BJ (cell line): Measurements from ENCODE around the gene ZBTB7A. TPM values are rescaled to one million over a fixed set of nuclear protein-coding genes. Genes with fewer than 3 reads are reported as not detected.

Experiments used
- CTCF ChIA-PET: fragments of 350-600 bp; formaldehyde crosslinking; extraction: SDS; loops from one replicate; lab custom pipeline; 2021; ENCODE audit warnings: antibody characterized with exemption, inconsistent platforms; lab: Yijun Ruan, JAX
- POLR2A ChIA-PET: fragments of 300-600 bp; sonication (Branson Sonifier 250); formaldehyde crosslinking; extraction: SDS; loops from one replicate; lab custom pipeline; 2021; ENCODE audit warnings: antibody characterized with exemption; lab: Charles Lee
- DNase-seq: peaks from one replicate; pipeline ENCODE4 v3.0.0-alpha.2; 2011; ENCODE audit warnings: low read depth
- H3K27me3 ChIP-seq: 2 replicates; pipeline ENCODE4 v1.6.0; 2011; ENCODE audit warnings: low read length; ENCODE audit not compliant: control insufficient read depth, insufficient read depth
- H3K36me3 ChIP-seq: 2 replicates; pipeline ENCODE4 v1.5.1; 2011; ENCODE audit warnings: low read length; ENCODE audit not compliant: control insufficient read depth, insufficient read depth
- H3K4me3 ChIP-seq: 2 replicates; pipeline ENCODE4 v1.5.1; 2011; ENCODE audit warnings: low read depth, mild to moderate bottlenecking, control low read depth, low read length
- polyA plus RNA-seq: library from polyadenylated mRNA; depleted of rRNA; stranded (reverse); fragments of >200 nt; gene quantifications from 2 replicates; pipeline ENCODE4 v1.2.3, GENCODE V29; 2011
- TF ChIP-seq, protein P1 (sequence below): IDR thresholded peaks from 2 replicates; pipeline ENCODE4 v1.5.1; 2011; ENCODE audit warnings: low read depth, mild to moderate bottlenecking, control low read depth, inconsistent platforms, low read length, moderate library complexity; ENCODE audit not compliant: insufficient read depth

ZBTB7A gene
- polyA plus RNA-seq, 1 experiment = 7.5 TPM

DNA sequence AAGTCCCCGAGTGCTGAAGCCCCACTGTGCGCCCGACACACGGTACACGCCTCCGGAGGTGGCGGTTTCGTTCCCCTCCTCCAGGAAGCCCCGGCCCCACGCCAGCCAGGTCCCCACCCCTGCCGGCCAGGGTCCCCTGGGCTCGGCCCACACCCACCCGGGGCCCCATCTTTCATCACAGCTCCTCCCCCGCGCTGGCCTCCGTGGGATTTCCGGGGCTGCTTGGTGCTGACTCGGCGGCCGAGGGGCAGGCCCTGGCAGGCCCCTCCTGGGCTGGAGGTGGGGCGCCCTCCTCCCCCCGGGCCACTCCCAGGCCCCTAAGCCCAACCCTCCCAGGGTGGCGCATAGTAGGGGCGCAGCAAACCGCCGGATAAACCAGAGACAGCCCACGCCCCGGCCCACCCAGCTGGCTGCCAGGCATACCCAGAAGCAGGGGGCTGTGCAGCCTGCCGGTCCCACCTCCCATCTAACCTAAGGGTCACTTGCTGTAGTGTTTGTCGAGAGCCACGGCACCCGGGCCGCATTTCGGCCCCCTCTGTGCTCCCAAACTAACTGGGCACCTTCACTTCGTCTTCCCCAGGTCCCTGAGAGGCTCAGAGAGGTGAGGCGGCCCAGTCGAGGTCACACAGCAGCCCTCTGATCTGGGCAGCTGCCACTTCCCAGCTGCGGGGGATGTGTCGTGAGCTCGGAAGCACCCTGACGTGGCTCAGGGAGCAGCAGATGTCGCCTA is 6.6 kb downstream of the ZBTB7A start:
- Histone ChIP-seq H3K4me3 (0 out of 2 replicates have a peak overlapping the region, but pooled peaks have one; percentile 4), H3K36me3 (peaks cover 15% of the 10 kb centered on the region), H3K27me3 (no peaks in the 10 kb centered on the region)
- no peak for DNase-seq
- TF ChIP-seq, protein P1, sequence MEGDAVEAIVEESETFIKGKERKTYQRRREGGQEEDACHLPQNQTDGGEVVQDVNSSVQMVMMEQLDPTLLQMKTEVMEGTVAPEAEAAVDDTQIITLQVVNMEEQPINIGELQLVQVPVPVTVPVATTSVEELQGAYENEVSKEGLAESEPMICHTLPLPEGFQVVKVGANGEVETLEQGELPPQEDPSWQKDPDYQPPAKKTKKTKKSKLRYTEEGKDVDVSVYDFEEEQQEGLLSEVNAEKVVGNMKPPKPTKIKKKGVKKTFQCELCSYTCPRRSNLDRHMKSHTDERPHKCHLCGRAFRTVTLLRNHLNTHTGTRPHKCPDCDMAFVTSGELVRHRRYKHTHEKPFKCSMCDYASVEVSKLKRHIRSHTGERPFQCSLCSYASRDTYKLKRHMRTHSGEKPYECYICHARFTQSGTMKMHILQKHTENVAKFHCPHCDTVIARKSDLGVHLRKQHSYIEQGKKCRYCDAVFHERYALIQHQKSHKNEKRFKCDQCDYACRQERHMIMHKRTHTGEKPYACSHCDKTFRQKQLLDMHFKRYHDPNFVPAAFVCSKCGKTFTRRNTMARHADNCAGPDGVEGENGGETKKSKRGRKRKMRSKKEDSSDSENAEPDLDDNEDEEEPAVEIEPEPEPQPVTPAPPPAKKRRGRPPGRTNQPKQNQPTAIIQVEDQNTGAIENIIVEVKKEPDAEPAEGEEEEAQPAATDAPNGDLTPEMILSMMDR = no peak
- ChIA-PET POLR2A (interaction anchor here (0.6 kb wide), 1 partner anchor 53 kb away, joined by 5 read pairs; no protein-coding TSS in a partner anchor), CTCF (no interaction called here)

DNA sequence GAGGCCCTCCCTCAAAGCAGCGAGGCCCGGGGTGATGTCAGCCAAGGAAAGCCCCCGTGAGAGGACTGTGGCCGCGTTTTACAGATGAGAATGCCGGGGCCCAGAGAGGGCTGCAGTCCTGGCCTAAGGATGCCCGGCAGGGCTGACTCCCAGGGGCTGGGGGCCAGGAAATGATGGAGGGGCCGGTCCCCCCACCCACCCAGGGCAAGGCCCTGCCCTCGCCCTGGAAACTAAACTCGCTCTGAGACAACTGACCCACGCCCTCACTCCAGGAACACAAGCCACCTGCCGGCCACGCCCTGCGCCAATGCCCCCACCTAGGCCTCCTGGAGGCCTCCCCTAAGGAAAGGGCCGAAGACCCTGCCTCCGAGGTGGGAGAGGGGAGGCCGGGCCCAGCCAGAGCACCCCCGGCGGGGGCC is 7.2 kb downstream of the ZBTB7A start:
- H3K4me3 ChIP-seq = 0 out of 2 replicates have a peak overlapping the region, but pooled peaks have one; percentile 4
- POLR2A ChIA-PET = interaction anchor here (0.6 kb wide), 1 partner anchor 53 kb away, joined by 5 read pairs; no protein-coding TSS in a partner anchor
- TF ChIP-seq, protein P1 = no peak
- CTCF ChIA-PET = no interaction called here
- no peaks in the 10 kb centered on the region for H3K27me3 ChIP-seq
- DNase-seq = no peak
- peaks cover 20% of the 10 kb centered on the region for H3K36me3 ChIP-seq

DNA sequence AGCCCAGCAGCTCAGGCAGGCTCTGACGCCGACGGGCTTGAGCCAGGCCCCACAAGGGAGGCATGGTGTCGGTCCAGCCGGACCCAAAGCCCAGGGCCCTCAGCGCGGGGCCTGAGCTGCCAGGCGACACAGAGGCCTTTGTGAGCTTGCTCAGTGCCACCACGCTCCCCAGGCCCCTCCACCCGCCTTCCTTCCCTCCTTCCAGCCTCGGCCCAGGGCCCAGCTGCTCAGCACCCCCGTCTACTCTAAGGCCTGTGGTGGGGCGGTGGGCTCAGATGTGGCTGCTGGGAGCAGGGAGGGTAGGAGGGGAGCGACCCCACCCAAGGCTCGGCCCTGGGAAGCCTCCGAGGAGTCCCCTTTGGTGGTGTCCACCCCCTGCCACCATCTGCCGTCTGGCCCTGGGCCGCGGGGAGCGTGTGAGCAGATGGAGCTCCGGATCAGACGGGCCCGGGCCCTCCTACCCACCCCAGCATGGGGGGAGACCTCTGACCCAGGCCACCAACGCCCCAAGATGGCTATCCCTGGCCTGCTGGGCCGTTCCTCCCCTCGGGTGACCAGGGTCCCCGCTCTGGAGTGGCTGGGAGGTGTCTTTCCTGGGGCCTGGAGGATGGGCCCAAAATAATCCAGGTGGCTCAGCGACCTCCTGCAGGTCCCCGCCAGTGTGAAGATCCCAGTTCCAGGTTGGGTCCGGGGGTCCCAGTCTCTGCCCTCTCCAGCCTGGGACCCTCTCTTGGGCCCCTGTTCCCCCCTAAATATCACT is 7.8 kb downstream of the ZBTB7A start:
- H3K27me3 ChIP-seq = no peaks in the 10 kb centered on the region
- H3K4me3 ChIP-seq = peak overlapping the region; percentile 23
- peaks cover 20% of the 10 kb centered on the region for H3K36me3 ChIP-seq
- no peak for DNase-seq
- TF ChIP-seq, protein P1 = no peak
- CTCF ChIA-PET = interaction anchor here (0.7 to 1.3 kb wide), 4 partner anchors 10 to 489 kb away, joined by 3 to 6 read pairs (median 4); partner anchors contain the start of gene EEF2
- POLR2A ChIA-PET = interaction anchor here (0.6 kb wide), 1 partner anchor 70 kb away, joined by 5 read pairs; no protein-coding TSS in a partner anchor

DNA sequence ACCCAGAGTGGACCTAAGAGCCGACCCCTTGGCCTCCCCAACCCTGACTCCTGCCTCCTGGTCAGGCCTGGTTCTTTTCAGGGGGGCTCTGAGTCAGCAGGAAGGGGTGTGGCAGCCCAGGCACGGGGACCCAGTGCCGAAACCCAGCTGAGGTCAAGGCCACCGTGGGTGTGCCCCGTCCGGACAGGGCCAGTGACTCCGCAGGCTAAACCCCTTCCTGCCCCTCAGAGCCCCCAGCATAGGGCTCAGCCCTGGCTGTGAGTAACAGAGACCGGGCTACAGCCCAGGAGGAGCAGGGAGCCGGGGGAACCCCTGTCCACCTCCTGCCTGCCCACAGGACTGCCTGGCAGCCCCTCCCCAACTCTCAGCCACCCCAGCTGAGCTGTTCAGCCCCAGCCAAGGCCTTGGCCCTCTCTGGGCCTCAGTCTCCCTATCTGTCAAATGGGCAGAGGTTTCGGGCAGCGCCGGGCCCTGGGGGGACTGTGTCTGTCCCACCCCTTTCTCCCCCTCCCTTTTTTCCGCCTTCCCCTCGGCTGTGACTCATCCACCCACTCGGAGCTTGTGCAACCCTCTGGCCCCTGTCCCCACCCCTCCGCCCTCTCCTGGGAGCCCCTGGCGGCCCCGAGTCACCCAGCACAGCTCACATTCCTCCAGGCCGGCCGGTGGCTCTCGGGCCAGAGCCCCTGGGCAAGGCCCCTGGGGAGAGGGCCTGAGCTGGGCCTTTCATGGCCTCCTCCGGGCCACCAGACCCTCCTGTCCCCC is 8.6 kb downstream of the ZBTB7A start:
- H3K4me3 ChIP-seq = peak overlapping the region; percentile 23
- POLR2A ChIA-PET = interaction anchor here (0.6 kb wide), 1 partner anchor 70 kb away, joined by 5 read pairs; no protein-coding TSS in a partner anchor
- TF ChIP-seq, protein P1 = peak; percentile 50
- peak; percentile 47 for DNase-seq
- CTCF ChIA-PET = interaction anchor here (0.7 to 1.3 kb wide), 4 partner anchors 9 to 490 kb away, joined by 3 to 6 read pairs (median 4); partner anchors contain the start of gene EEF2
- peaks cover 23% of the 10 kb centered on the region for H3K36me3 ChIP-seq
- no peaks in the 10 kb centered on the region for H3K27me3 ChIP-seq
